ENCODE results near the gene EPHB2. TPM values are rescaled to one million over a fixed set of nuclear protein-coding genes. Genes with fewer than 3 reads are reported as not detected.
A peak's percentile ranks its signal among the peaks of the same experiment; 100 is the strongest.
"Not testable (repeated sequence)": the region's sequence is repeated elsewhere in the genome, so short reads cannot be mapped to it uniquely, and the experiment has no call there.

The EPHB2 gene
- total and polyA plus RNA-seq, 2 donors from 2014 or later = 3.0 to 9.5 TPM

- Histone ChIP-seq H3K4me3 (ENCODE audit: low read length in 3 of 3) (no peak overlapping the region), H3K27me3 (ENCODE audit: control insufficient read depth, insufficient read depth, low read length) (no peaks in the 10 kb centered on the region), H3K36me3 (ENCODE audit: control insufficient read depth in 2 of 3, insufficient read depth in 3 of 3, low read length in 3 of 3) (no peaks in the 10 kb centered on the region), H3K4me1 (ENCODE audit: control insufficient read depth in 2 of 3, insufficient read depth in 2 of 3, low read depth in 1 of 3, low read length in 3 of 3) (no peaks in the 10 kb centered on the region), H3K27ac (ENCODE audit: low read depth in 2 of 2, low read length in 2 of 2) (no peak overlapping the region), H3K9me3 (ENCODE audit: control insufficient read depth in 2 of 3, insufficient read depth in 1 of 3, low read length in 3 of 3) (peaks cover 0 to 7% (median 0%) of the 10 kb centered on the region in 3 donors), H3K9ac (ENCODE audit: low read length in 3 of 3) (no peak overlapping the region)
- intact Hi-C loops (cut with DNase I) = no loop called here
- DNase-seq = peak in 4 of 5 donors; percentile 54 to 85 (median 76)
- no peak for TF ChIP-seq CTCF (IDR thresholded peaks at IDR 0.05; ENCODE audit: borderline replicate concordance, extremely low read depth, insufficient read depth)
- FAIRE-seq = no peak
Observed at GRCh38 chr1:22944346-22945055, 233.9 kb downstream of the EPHB2 start.

GRCh38 chr1:22945171-22945570, 234.5 kb downstream of the EPHB2 start:
- DNase-seq; H3K4me1 ChIP-seq (ENCODE audit: control insufficient read depth in 2 of 3, insufficient read depth in 2 of 3, low read depth in 1 of 3, low read length in 3 of 3); H3K27ac ChIP-seq (ENCODE audit: low read depth in 2 of 2, low read length in 2 of 2); H3K4me3 ChIP-seq (ENCODE audit: low read length in 3 of 3); H3K36me3 ChIP-seq (ENCODE audit: control insufficient read depth in 2 of 3, insufficient read depth in 3 of 3, low read length in 3 of 3); H3K9me3 ChIP-seq (ENCODE audit: control insufficient read depth in 2 of 3, insufficient read depth in 1 of 3, low read length in 3 of 3); H3K27me3 ChIP-seq (ENCODE audit: control insufficient read depth, insufficient read depth, low read length); intact Hi-C loops (cut with DNase I); FAIRE-seq; H3K9ac ChIP-seq (ENCODE audit: low read length in 3 of 3): not testable (repeated sequence)

- H3K9me3 ChIP-seq (ENCODE audit: control insufficient read depth in 2 of 3, insufficient read depth in 1 of 3, low read length in 3 of 3) = no peaks in the 10 kb centered on the region
- H3K27me3 ChIP-seq (ENCODE audit: control insufficient read depth, insufficient read depth, low read length) = peaks cover 5% of the 10 kb centered on the region
- intact Hi-C loops (cut with DNase I) = no loop called here
- FAIRE-seq = no peak
- H3K36me3 ChIP-seq (ENCODE audit: control insufficient read depth in 2 of 3, insufficient read depth in 3 of 3, low read length in 3 of 3) = no peaks in the 10 kb centered on the region
- no peak overlapping the region for H3K9ac ChIP-seq (ENCODE audit: low read length in 3 of 3)
- peak in 1 of 5 donors; percentile 7 for DNase-seq
- H3K4me1 ChIP-seq (ENCODE audit: control insufficient read depth in 2 of 3, insufficient read depth in 2 of 3, low read depth in 1 of 3, low read length in 3 of 3) = no peaks in the 10 kb centered on the region
- TF ChIP-seq CTCF (IDR thresholded peaks at IDR 0.05; ENCODE audit: borderline replicate concordance, extremely low read depth, insufficient read depth) = no peak
- no peak overlapping the region for H3K4me3 ChIP-seq (ENCODE audit: low read length in 3 of 3)
- H3K27ac ChIP-seq (ENCODE audit: low read depth in 2 of 2, low read length in 2 of 2) = no peak overlapping the region
Observed at GRCh38 chr1:22949822-22950331, 239.2 kb downstream of the EPHB2 start.

DNA sequence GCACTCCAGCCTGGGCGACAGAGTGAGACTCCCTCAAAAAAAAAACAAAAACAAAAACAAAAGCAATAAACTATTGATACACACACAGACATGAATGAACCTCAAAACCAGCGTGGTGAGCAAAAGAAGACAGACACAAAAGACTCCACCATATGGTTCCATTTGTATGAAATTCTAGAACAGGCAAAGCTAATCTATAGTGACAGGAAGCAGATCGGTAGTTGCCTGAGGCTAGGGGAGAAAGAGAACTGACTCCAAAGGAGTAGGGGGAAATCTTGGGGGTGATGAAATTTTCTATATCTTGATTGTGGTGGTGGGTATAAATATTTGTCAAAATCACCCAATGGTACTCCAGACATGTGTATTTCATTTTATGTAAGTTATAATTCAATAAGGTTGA, 241.2 kb downstream of the EPHB2 start:
- intact Hi-C loops (cut with DNase I) = no loop called here
- Histone ChIP-seq H3K27me3 (ENCODE audit: control insufficient read depth, insufficient read depth, low read length) (peaks cover 5% of the 10 kb centered on the region), H3K9me3 (ENCODE audit: control insufficient read depth in 2 of 3, insufficient read depth in 1 of 3, low read length in 3 of 3) (no peaks in the 10 kb centered on the region), H3K4me3 (ENCODE audit: low read length in 3 of 3) (no peak overlapping the region), H3K27ac (ENCODE audit: low read depth in 2 of 2, low read length in 2 of 2) (no peak overlapping the region), H3K36me3 (ENCODE audit: control insufficient read depth in 2 of 3, insufficient read depth in 3 of 3, low read length in 3 of 3) (no peaks in the 10 kb centered on the region), H3K9ac (ENCODE audit: low read length in 3 of 3) (no peak overlapping the region), H3K4me1 (ENCODE audit: control insufficient read depth in 2 of 3, insufficient read depth in 2 of 3, low read depth in 1 of 3, low read length in 3 of 3) (no peaks in the 10 kb centered on the region)
- DNase-seq (peak in 1 of 5 donors; percentile 3), FAIRE-seq (no peak)
- TF ChIP-seq CTCF (IDR thresholded peaks at IDR 0.05; ENCODE audit: borderline replicate concordance, extremely low read depth, insufficient read depth) = no peak

All from kidney (tissue), 14 donors.